ENCODE results near the gene PIGQ.

PIGQ gene

GRCh38 chr16:556474-557173 lies 13.1 kb upstream of the PIGQ start:
- DNase-seq: no peak

- DNase-seq: no peak
These were observed 12.1 kb upstream of the PIGQ start for GRCh38 chr16:557463-558297.

DNA sequence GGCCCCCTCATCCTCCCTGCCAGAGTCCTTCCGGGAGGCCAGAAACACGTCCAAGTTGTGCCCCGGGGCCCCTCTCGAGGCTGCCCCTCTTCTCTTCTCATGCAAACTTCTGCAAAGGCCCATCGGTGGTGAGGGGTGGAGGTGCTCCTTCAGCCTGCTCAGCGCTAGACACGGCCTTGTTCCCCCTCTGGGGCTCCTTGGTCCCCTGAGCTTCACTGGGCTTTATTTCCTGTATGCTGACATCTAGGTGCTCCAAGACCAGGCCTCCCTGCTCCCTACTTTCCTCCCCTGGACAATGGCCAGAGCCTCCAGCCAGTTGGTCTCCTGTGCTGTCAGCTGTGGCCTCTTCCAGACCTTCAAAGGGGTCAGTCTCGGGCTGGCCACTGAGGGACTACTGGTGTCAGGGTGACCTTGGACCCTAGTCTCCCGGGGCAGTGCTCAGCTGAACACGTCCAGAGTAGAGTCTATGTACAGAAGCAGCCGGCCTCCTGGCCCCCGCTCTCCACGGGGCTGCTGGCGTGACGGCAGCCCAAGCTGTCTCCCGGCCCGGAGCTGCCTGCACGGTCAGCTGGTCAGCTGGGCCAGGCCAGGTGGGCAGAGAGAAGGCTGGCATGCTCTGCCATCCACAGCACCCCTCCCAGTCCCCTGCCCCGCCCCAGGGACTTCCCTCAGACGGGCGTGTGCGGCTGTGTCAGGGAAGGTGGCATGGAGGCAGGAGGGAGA lies 11.3 kb upstream of the PIGQ start:
- no peak for DNase-seq

DNA sequence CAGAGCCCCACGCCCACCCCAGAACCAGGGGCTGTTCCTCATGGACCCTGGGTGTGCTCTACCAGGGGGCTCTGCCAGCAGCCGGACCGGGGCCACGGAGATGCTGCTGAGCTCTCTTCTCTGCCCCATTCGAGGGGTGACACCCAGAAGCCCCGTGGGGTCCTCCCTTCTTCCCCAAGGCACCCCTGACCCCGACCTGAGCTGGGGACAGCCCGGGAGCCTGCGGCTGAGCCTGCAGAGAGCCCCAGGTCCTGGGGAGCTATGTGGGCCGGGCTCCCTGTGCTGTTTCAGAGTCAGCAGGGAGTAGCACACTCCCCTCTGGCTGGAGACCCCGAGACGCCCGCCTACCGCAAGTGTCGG lies 10.8 kb upstream of the PIGQ start:
- no peak for DNase-seq

- DNase-seq: no peak
These were observed 10.2 kb upstream of the PIGQ start for GRCh38 chr16:559411-560203.

DNA sequence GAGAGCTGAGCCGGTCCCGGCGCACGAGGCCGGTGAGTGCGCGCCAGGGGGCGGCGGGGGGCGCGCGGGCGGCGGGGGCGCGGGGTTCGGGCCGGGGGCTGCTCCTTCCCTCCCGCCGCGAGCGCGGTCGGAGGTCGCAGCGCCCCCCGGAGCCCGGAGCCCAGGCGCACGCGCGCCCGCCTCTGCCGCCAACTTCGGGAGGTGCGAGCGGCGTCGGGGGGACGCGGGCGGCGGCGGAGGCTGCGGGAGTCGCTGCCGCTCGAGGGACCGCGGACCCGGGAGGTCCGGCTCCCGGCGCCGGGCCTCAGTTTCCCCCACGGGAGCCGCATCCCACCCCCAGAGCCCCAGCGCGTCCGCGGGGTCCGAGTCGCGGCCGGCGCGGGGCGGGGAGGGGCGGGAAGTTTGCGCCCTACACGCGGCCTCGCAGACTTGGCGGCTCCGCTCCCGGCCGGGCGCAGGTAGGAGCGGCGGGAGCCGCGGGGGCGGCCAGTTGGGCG lies 9.5 kb upstream of the PIGQ start, which contains the start of gene PRR35:
Gene PRR35, plus strand, starts transcription at position 191 of the 497 bp plus-strand sequence. CDS start 2,901 bp downstream, outside the sequence.
- no peak for DNase-seq

DNA sequence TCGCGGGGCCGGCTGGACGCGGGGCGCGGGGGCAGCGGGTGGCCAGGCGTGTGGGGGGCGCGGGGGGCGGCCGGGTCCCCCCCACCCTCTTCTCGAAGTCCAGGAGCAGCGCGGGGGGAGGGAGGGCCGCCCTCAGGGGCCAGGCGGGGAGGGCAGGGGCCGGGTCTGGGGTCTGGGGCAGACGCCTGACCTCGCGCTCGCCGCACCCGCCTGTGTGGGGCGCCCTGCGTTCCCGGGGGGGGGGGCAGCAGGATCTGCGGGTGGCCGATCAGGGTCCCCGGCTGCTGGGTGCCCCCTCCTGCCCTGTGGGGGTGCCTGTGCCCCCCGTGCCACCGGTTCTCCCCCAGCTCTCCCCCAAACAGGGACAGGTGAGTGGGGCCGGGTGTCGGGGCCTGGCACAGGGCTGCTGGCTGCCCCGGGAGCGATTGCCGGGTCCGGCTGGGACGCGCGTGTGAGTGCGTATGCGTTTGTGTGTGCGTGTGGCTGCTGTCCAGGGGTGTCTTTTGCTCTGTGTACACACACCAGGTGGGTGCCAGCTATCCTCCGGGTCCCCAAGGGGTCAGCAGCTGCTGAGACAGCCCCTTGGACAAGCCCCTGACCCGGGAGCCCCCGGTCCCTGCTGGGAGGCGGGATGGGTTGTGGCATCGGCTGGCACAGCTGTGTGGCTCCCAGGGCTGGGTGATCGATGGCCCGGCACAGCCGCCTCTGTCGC lies 8.9 kb upstream of the PIGQ start:
- DNase-seq: no peak

DNA sequence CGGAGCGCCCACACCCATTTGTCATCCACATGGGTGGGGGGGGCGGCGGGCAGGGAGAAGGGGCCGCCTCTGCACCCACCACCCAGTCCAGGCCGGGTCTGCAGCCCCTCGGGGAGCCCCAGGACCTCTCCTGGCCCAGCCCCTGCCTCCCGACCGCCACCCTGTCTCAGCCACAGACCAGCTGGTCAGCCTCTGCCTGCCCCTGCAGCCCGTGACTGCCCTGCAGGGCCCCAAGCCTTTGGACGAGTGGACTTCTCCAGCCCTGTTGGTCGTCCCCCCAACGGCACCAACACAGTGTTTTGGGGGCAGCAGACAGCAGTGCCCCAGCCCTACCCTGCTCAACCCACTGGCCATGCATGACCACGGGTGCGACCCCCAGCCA lies 8.4 kb upstream of the PIGQ start:
- no peak for DNase-seq

- DNase-seq: no peak
These were observed 7.5 kb upstream of the PIGQ start for GRCh38 chr16:561957-562938.

GRCh38 chr16:563072-563644 lies 6.6 kb upstream of the PIGQ start:
- no peak for DNase-seq

DNA sequence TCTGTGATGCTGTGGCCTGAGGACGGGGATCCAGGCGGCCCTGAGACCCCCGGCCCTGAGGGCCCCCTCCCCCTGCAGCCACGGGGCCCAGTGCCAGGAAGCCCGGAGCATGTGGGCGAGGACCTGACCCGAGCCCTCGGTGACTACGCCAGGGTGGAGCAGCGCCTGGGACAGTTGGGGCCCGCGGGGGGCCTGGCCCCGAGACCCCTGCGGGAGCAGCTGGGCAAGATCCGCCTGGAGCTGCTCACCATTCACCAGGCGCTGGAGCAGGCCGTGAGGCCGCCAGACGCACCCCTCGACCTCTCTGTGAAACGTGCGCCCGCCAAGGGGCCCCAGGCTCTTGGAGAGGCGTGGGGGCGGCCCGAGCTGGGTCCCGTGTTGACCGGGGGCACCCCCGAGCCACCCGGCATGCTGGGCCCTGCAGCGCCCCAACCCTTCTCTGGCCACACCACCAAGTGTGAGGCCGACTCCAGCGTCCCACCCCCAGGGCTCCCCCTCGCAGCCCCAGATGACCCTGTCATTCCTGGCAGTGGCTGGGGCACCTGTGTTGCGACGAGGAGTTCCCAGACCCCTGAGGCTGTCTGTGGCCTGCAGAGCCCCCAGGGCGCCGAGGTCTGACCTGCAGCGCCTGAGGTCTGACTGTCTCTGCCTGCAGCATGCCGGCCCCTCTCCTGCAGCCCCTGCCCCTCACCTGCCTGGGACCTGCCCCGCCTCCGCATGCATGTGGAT lies 4.9 kb upstream of the PIGQ start:
- no peak for DNase-seq

- DNase-seq: no peak
These were observed 4.1 kb upstream of the PIGQ start for GRCh38 chr16:565419-566330.

DNA sequence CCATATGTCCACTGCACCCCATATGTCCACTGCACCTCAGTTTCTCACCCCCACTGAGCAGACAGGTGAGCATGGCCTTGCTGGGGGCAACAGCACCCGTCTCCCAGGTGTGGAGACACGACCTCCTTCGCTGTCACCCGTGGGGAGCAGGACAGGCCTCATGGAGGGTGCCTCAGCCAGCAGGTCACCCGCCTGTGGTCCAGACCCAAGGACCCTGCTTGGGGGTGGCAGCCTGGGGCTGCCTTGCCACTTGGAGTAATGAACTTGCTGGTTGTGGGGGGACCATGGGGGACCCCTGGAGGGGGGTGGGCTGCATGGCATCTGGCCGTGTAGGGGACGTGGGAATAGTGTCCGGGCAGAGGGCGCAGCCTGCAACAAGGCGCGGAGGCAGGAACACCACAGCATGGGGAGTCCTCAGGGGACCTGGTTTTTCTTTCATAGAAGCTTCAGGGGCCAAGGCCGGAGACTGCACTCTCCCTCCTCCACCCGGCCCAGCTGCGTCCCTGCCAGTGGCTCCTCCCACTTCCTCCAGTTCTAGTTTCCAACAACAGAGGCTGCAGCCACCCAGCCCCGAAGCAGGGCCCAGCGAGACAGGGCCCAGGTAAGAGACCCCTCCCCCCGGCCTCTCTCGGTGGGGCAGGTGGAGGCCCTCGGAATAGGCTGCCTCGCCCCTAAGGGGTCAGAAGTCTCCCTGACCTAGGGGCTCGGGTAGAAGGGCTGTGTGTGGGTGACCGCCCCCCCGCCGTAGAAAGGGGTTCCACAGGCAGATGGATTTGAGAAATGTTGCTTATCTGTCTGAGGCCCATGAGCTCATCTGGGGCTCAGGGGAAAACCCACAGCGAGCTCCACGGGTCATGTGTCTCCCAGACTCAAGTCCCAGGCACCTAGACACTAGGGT lies 3.0 kb upstream of the PIGQ start, which contains the start of gene NHLRC4:
Gene NHLRC4, plus strand, starts transcription at position 531 of the 898 bp plus-strand sequence. CDS start 1,043 bp downstream, outside the sequence.
- peak; percentile 43 for DNase-seq

GRCh38 chr16:567373-568256 lies 2.2 kb upstream of the PIGQ start:
- no peak for DNase-seq

GRCh38 chr16:568401-569258 lies 1.1 kb upstream of the PIGQ start:
- DNase-seq: no peak
